HG03025 (cell line): Measurements from ENCODE around the gene SLC12A6.
"Not testable (repeated sequence)": the region's sequence is repeated elsewhere in the genome, so short reads cannot be mapped to it uniquely, and the experiment has no call there.

ENCODE experiments used
- ATAC-seq: cut with Tn5 transposase; IDR thresholded peaks from one replicate; pipeline ENCODE4 v1.9.1; 2021; ENCODE audit warnings: mild to moderate bottlenecking, moderate library complexity; ENCODE audit not compliant: unreplicated experiment, low FRiP score

Gene SLC12A6

DNA sequence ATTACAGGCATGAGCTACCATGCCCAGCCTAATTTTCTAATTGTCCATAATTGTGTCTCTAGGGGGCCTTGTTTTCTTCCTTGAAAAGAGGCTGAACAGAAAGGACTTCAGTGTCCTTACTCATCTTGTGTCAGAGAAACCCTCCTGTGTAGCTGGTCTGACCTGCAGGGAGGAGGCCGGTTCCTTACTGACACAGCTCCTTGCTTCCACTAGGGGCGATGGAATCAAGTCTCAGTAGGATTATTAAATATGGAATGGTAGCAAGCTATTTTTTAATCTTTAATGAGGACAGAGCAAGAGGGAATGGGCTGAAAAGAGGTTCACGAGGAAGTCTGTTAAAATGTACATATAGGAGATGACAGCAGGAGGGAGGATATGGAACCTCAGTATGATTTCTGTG is 20.8 kb upstream of the SLC12A6 start:
- no peak for ATAC-seq

DNA sequence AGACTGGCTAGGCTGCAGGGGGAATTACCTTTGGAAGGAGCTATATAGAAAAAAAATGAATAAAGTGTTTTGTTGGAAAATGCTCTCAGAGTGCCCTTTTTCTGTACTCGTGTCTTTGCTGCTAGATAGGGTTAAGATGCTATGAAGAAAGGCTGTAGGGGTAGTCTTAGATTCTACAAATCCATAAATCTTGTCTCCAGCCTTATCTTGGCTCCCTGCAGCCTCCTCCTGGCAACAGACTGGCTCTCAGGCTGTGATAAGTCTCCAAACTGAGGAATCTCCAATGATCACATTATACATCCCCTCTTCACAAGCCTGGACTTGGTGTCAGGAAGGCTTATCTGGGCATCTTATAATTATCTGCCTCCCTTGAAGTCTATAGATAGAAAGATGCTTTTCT is 20.1 kb upstream of the SLC12A6 start:
- ATAC-seq, result no peak

DNA sequence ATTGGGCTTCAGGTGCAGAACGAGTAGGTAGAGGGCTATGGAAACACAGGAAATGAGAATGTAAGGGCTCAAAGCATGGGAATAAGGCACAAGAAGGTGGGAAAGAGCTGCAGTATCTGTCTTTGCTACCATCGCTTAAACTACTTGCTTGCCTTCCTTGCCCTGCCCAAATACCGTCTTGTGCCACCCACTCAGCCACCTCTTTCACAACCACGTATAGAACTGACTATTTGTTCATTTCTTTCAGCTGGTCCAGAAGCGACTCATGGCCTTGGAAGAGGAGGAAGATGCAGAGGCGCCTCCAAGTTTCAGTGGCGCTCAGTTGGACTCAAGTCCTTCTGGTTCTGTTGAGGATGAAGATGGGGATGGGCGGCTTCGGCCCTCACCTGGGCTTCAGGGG is 17.7 kb upstream of the SLC12A6 start:
- ATAC-seq, result no peak

DNA sequence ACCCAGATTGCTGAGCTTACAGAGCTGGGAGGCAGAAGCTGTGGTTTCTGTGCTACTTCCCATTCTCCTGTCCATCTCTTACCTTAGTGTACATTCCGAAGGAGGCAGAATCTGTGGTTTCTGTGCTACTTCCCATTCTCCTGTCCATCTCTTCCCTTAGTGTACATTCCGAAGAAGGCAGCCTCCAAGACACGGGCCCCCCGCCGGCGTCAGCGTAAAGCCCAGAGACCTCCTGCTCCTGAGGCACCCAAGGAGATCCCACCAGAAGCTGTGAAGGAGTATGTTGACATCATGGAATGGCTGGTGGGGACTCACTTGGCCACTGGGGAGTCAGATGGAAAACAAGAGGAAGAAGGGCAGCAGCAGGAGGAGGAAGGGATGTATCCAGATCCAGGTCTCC is 16.7 kb upstream of the SLC12A6 start:
- no peak for ATAC-seq

DNA sequence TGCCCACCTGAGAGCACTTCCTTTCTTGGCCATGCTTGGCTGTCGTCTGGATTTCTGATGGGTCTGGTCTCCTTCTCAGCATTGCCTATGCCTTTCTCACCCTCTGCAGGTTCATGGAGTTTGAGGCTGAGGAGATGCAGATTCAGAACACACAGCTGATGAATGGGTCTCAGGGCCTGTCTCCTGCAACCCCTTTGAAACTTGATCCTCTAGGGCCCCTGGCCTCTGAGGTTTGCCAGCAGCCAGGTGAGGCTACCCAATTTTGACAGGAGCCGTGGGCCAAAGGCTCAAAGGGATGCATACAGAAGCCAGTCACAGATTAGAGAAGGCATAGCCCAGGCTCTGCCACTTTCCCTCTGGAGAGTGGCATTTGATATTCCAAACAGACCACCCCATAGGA is 16.0 kb upstream of the SLC12A6 start:
- ATAC-seq, result no peak

DNA sequence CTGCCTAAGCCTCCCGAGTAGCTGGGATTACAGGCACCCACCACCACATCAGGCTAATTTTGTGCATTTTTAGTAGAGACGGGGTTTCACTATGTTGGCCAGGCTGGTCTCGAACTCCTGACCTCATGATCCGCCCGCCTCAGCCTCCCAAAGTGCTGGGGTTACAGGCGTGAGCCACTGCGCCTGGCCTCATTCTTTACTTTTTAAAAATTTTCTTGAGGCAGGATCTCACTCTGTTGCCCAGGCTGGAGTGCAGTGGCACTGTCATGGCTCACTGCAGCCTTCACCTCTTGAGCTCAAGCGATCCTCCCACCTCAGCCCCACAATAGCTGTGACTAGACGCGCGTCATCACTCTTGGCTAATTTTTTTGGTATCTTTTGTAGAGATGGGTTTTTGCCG is 15.4 kb upstream of the SLC12A6 start:
- not testable (repeated sequence) for ATAC-seq

DNA sequence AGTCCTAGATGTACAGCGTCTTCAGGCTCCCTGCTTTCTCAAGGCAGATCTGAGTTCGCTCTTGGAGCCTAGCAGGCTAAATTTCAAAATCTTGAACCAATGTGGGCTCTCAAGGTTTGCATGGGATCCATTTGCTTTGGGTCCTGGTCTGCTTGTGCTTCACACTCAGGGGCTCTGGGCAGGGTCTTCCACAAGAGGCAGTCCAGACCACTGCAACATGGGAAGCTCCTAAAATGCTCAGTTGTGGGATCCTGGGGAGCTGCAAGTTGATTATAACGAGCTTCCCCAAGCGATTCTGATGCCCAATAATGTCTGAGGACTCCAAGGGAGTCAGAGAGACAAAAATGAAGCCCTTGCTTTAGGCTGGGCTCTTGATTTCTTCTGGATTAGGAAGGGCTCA is 12.2 kb upstream of the SLC12A6 start:
- ATAC-seq, result no peak

DNA sequence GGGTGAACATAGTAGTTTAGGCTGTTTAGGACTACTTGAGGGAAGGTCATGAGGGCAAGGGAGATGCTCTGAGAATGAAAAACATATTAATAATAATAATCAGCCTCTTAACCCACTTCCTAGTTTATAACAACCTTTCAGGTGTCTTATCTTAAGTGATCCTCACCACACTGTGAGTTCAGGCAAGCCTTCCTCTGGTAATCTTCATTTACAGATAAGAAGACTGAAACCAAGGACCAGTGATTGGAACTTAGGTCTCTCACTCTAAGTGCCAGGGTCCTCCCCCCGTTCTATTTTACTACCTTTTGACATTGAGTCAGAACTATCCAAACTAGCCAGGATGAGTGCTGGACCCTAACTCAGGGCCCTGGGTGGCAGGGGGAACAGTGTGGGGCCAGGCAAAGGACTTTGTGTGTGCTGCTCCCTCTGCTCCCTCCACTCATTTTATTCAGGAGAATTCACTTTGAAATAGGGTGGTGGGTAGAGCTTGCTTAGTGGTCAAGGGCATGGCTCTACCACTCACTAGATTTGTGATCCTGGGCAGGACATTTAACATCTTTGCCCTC is 11.2 kb upstream of the SLC12A6 start:
- ATAC-seq, result no peak

DNA sequence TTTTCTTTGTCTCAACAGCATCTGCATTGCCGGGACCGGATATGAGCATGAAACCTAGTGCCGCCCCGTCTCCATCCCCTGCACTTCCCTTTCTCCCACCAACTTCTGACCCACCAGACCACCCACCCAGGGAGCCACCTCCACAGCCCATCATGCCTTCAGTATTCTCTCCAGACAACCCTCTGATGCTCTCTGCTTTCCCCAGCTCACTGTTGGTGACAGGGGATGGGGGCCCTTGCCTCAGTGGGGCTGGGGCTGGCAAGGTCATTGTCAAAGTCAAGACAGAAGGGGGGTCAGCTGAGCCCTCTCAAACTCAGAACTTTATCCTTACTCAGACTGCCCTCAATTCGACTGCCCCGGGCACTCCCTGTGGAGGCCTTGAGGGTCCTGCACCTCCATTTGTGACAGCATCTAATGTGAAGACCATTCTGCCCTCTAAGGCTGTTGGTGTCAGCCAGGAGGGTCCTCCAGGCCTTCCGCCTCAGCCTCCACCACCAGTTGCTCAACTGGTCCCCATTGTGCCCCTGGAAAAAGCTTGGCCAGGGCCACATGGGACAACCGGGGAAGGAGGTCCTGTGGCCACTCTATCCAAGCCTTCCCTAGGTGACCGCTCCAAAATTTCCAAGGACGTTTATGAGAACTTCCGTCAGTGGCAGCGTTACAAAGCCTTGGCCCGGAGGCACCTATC is 10.5 kb upstream of the SLC12A6 start:
- no peak for ATAC-seq

DNA sequence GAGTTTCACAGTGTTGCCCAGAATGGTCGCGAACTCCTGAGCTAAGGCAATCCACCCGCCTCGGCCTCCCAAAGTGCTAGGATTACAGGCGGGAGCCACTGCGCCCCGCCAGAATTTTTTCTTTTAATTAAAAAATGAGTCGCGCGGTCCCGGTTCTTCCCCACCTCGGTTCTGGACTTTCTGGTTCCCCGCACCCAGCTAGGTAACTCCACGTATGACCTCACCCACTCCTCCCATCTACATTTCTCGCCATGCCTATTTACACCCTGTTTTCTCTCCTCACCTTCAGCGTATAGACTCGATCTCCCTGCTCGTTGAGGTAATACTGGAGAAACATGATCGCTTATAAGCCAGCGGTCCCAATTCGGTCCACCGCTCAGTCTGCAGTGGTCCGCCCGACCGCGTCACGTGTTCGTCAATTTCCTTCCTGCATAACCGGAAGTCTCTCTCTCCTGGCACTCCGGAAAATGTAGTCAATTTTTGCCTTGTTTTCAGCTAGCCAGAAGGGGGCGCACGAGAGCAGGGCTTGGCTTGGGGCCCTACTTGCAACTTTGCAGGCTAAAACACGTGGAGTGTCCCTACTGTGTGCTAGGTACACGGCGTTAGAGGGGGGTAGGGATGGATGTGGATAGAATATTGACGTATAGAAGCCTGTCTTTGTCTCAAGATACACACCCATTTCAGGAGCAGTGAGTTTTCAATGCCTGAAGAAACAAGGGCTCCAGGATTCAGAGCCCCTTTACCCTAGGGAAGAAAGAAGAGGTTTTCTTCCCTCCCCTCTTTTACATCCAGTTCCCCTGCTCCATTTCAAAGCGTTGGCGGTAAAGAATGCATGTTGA is 5.4 kb upstream of the SLC12A6 start, which contains the start of the genes NOP10 and NUTM1:
TSS of gene NOP10 (minus strand) at position 400 of the 839 bp plus-strand sequence. CDS start at position 337, 63 bp downstream.
TSS of gene NUTM1 (plus strand) at position 579 of the 839 bp plus-strand sequence. CDS start 382 bp downstream, outside the sequence.
- peak; percentile 87 for ATAC-seq

DNA sequence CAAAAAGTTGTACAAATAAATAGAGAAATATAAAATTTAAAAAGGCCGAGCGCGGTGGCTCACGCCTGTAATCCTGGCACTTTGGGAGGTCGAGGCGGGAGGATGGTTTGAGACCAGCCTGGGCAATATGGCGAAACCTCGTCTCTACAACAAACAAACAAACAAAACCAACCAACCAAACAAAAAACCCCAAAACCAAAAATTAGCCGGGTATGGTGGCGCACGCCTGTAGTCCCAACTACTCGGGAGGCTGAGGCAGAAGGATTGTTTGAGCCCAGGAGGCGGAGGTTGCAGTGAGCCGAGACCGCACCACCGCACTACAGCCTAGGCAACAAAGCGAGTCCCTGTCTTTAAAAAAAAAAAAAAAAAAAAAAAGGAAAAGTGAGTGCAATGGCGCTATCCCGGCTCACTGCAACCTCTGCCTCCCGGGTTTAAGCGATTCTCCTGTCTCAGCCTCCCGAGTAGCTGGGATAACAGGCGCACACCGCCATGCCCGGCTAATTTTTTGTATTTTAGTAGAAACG is 4.7 kb upstream of the SLC12A6 start:
- not testable (repeated sequence) for ATAC-seq

DNA sequence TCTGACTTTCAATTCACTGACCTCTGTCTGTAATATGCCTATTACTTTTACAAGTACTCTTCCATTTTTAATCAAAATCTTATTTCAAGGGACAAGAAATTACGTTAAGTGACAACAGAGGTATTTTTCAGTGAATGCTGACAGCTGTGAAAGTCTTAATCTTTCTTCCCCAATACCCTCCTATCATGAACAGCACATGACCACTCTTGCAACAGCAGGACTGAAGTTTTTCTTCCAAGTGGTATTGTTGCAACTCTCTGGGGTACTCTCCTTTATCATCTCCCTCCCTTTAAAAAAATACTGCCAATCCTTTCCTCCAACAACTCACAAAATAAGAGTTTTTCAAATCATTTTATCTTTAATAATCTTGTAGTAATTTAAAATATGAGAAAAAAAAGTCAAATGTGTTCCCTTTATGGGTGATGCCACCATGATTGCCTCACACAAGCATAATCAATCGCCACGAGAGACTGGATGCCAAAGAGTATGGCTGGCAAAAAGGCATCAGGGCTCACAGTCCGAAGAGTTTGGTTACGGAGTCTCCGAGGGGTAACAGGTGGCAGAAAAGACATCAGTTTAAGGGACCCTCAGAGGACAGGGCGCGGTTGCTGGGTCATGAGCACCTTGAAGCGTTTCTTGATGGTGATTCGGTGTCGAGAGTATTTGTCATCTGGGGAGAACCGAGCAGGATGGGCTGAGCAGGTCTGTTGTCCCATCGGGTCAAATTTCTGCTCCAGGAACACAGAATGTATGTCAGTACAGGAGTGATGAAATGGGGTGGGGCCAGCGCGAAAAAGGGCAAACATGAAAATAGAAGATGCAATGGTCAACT is 4.0 kb upstream of the SLC12A6 start:
- no peak for ATAC-seq

DNA sequence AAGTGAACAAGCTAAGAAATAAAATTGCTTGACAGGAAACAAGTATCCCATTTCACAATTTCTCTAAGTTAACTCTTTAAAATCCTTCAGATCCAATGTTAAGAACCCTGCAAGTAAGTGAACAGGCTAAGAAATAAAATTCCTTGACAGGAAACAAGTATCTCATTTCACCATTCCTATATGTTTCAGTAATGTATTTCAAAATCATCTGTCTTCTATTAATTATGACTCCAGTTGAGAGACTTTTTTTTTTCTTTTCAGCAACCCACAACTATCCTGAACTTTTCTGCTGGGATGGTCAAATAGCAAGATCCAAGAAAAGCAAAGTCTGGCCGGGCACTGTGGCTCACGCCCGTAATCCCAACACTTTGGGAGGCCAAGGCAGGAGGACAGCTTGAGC is 2.4 kb upstream of the SLC12A6 start:
- ATAC-seq, result no peak

DNA sequence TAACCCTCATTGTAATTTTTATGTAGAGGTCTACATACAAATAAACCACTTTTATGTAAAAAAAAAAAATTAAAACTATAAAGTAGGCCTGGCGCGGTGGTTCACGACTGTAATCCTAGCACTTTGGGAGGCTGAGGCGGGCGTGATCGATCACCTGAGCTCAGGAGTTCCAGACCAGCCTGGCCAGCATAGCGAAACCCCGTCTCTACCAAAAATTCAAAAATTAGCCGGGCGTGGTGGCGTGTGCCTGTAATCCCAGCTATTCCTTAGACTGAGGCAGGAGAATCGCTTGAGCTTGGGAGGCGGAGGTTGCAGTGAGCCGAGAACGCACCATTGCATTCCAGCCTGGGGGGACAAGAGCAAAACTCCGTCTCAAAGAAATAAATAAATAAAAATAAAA is 766 bp upstream of the SLC12A6 start:
- ATAC-seq, result no peak

DNA sequence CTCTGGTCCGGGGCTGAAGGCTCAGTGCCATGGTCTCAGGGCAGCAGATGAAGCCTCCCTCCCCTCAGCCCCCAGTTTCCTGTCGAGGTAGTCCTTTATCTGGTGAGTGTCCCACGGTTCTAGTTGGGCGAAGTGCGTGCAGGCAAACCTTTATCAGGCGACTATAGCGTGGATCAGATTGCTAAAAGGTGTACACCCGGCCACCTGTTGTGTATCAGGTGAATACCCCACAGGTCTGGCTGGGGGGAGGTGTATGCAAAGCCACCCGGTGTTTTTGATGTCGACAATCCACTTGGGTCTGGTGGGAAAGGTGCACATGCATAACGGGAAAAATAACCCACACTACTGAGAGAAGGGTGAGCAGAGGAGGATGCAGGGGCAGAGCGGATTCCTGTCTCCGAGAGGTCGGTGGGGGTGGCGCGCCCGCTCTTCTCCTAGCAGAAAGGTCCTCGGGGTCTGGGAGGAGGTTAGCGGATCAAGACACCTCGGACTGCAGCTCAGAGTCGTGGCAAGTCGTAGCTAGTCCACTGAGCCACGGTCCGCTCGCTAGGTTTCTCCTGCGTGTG is 507 bp downstream of the SLC12A6 start:
- no peak for ATAC-seq

DNA sequence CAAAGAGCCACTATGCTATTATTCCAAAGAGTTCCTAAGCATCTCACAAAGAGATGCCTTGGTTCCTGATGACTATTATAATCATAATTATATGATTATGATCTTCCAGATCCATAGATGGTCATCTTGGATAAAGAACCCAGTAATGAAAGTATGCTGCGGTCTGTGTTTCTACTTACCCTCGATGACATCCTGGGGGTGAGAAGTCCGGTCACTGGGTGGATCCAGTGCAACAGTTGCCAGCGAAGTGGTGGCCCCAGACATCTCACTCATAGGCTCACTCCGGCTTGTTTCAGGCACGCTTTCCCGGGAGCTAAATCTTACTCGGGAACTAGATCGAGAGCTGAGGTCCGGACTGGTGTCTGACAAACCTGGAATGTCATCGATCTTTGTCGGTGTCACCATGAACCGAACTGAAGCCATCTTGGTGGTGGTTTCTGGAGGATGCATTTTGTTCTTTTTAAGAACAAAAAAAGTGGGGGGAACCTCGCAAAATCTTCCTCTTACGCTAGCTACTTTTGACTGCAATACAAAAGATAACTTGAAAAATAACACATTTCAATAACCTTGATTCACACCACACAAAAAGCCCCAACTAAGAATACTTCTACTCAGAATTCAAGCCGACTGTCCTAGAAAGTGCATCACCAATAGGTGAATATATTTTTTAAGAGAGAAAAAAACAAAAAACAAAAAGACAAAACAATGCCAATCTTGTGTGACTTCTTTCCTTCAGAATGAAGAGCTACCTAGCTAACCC is 1.2 kb downstream of the SLC12A6 start:
- no peak for ATAC-seq

DNA sequence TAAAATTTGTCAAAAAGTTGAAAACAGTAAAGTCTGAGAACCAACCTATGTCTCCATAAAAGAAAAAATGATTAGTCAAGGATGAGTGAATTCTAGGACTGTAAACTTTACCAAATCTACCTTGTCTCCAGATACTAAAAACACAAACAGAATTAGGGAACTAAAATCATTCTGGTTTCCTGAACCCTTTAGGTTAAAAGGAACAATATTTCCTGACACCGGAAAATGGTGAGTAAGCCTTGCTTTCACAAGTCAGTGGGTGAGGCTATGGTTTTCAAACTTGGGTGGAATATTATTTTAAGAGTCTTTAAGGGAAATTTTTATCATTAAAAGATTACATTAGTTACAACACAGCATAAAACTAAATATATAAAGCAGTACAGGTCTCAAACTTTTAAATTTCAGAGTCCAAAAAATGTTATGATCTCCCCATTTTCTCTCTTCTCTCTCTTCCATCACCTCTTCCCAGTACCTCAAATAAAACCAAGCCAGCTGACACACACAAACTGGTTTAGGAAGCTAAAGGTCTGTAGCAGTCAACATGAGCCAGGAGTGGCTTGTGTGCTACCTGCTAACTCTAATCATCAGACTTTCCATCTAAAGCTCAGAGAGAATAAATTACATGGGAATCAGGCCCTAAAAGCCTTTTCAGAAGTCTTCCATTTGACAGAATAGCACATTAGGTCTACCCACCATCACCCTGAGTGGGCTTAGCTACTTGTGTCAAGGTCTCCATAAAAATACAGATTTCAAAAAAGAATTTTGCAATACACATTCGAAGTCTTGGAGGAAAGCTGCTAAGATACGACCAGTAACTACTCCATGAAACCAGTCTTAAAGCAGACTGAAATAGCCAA is 2.2 kb downstream of the SLC12A6 start:
- ATAC-seq, result no peak

DNA sequence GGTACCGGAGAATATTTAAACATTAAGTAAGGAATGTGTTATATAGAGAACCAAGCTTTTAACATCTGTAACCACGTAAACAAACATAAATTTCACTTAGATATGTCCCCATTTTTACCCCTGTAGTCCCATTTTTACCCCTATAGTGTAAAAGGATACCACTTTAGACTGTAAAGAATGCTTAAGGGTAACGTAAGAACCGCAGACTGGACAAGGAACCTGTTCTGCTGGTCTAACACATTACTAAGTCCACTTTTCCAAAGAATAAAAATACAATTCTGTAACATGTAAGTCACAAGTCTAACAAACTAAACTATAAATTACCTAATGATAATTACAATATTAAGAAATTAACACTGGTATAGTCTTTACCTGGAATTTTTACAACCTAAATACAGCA is 2.9 kb downstream of the SLC12A6 start:
- no peak for ATAC-seq
